GM18858 (cell line): ENCODE results near the gene VWA3B.
"Not testable (repeated sequence)": the region's sequence is repeated elsewhere in the genome, so short reads cannot be mapped to it uniquely, and the experiment has no call there.

Experiments used
- ATAC-seq: cut with Tn5 transposase; IDR thresholded peaks from one replicate; pipeline ENCODE4 v1.9.1; 2021; ENCODE audit not compliant: unreplicated experiment

The VWA3B gene

GRCh38 chr2:98317214-98317613, 230.2 kb downstream of the VWA3B start:
- ATAC-seq: no peak

DNA sequence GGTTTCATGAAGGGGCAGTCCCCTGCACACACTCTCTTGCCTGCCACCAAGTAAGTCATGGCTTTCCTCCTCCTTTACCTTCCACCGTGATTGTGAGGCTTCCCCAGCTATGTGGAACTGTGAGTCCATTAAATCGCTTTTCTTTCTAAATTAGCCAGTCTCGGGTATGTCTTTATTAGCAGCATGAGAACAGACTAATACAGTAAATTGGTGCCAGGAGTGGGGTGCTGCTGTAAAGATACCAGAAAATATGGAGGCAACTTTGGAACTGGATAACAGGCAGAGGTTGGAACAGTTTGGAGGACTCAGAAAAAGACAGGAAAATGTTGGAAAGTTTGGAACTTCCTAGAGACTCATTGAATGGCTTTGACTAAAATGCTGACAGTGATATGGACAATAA, 233.2 kb downstream of the VWA3B start:
- ATAC-seq: not testable (repeated sequence)

DNA sequence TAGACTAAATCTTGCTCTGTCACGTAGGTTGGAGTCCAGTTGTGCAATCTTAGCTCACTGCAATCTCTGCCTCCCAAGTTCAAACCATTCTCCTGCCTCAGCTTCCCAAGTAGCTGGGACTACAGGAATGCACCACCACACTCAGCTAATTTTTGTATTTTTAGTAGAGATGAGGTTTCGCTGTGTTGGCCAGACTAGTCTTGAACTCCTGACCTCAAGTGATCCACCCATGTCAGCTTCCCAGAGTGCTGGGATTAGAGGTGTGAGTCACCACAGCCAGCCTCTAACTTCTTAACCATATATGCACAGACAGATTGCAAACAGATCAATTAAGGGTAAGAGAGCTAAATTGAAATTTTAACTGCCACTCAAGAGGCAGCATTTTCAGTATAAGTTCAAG, 237.2 kb downstream of the VWA3B start:
- no peak for ATAC-seq

DNA sequence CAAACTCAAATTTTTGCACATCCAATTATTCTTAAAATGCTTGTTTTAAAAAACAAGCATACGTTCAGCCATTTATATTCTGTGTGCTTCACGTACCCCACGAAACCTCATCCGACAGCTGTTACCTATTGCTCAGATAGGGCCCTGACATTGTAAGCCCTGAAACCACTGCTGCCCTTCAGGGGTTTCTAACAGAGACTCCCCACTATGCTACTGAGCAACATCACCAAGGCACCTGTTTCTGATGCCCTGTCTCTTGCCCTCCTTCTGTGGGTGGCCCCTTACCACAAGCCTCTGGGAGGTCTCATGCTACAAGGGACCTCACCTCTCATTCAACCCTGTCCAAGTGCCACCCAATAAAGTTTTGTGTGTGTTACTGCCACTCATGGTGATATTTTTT, 240.8 kb downstream of the VWA3B start:
- ATAC-seq: no peak

GRCh38 chr2:98329549-98329948, 242.6 kb downstream of the VWA3B start:
- no peak for ATAC-seq

DNA sequence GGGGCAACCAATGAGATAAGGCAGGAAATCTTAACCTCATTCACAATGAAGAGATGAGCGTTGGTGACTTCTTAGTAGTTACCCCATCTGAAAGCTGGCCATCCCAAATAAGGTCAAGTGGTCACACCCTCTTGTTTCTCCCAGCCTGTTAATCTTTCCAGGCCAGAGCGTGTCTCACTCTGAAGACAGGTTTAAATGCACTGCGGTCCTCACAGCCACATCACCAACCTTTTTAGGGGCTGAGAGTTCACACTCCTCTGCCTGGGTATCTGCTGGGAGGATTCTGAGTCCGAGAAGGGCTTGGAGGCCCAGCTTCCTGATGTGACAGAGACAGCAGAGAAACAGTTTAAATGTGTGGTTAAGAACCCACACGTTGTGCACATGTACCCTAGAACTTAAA, 246.0 kb downstream of the VWA3B start:
- ATAC-seq: no peak

DNA sequence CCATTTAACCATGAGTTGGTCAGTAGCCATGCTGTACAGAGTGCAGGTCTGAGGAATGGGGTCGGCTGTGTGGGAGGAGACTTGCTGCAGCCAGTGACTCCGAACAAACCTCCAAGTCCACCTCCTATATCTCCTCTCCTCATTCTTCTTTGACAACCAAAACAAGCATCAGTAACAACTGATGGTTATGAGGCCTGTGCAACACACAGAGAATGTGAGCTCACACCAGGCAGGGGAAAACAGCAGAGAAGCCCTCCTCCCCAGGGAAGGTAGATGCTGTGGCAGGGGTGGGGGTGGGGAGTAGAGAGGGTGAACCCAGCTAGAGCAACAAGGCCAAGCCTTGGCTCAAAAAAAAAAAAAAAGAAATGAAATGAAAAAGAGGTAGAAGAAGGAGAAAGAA, 247.0 kb downstream of the VWA3B start:
- ATAC-seq: no peak

DNA sequence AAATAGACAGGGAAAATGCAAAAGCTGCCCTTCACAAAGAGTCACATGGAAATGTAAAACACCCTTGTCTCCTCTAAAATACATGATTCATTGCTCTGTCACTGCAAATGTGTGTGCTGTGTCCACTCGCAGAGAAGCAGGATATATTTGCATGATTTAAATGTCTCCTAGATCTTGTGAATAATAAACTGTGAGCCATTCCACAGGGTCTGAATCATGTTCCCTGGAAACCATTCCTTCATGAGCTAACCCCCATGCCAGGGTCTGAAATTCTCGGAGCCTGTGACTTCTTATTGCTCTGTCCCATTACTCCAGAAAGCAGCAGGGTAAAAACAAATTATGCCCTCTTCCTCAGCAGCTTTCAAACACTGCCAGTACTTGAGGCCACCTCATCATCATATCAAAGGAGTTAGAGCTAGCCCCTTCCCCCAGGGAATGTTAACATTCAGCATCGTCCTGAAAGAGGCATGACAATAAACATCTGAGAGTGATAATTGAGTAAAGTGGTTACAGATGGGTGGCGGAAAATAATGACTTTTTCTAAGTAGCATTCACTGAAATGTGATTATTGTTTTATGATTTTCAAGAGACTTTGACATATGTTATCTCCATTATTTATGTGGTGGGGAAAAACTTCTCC, 247.6 kb downstream of the VWA3B start:
- ATAC-seq: no peak

GRCh38 chr2:98335271-98335670, 248.3 kb downstream of the VWA3B start:
- no peak for ATAC-seq

DNA sequence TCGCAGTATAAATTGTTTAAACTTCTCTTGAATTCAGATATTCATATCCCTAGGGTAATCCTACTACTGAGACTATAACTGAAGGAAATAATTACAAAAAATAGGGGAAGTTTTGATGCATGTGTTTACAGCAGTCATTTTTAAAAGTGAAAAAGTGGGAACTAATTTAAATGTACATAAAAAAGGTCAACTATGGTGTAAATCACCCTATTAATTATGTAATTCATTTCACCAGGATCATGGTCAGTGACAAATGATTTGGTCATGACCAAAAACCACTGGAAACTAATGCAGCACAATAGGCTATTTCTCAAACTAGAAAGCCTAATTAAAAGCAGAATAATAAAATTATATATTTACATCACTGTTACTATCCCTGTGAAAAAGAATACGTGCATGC, 254.3 kb downstream of the VWA3B start:
- ATAC-seq: no peak

- ATAC-seq: no peak
These were observed 256.3 kb downstream of the VWA3B start for GRCh38 chr2:98343285-98343684.

DNA sequence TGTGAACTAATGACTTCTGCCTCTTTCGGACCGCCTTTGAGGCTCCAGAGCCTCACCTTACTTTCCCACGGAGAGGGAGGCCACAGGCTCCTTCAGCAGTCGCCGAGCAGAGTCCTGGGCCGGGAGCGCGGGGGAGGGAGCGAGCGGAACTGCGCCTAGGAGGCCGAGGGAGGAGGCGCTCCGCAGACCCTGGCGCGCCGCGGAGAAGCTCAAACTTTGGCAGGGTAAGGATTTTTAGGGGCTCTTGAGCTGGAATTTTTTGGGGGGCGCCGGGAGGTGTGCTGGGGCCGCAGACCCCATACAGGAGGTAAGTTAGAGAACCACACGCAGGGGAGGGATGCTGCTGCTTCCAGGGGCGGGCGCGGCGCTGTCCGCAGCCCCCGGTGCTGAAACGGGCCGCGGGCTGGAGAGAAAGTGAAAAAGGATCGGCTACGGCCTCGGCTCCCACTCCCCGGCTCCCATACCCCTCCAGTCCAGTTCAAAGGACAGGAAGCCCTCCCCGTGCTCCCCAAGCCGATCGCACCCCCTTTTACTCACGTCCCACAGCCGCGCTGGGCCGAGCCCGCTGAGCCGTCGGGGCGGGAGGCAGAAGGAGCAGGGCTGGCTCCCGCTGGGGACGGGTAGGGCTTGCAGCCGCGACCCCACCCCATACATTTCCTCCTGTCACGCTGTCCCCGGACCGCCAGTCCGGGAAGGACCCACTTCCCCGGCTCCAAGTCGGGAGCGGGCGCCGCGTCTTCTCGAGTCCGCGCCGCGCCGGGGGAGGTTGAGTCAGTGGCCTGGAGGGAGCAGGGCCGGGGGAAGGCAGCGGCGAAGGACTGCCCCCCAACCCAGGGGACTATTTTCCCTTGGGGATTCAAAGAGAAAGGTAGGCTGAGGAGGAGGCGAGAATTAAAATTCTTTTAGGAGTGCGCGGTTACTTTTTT, 259.6 kb downstream of the VWA3B start, which contains the start of gene CNGA3:
CNGA3 (plus strand) TSS at position 146 of the 926 bp plus-strand sequence. CDS start 23,520 bp downstream, outside the sequence.
- ATAC-seq: no peak

GRCh38 chr2:98347298-98348065, 260.5 kb downstream of the VWA3B start:
- no peak for ATAC-seq

GRCh38 chr2:98348066-98348561, 261.1 kb downstream of the VWA3B start:
- no peak for ATAC-seq

- ATAC-seq: no peak
These were observed 263.4 kb downstream of the VWA3B start for GRCh38 chr2:98350411-98350810.

DNA sequence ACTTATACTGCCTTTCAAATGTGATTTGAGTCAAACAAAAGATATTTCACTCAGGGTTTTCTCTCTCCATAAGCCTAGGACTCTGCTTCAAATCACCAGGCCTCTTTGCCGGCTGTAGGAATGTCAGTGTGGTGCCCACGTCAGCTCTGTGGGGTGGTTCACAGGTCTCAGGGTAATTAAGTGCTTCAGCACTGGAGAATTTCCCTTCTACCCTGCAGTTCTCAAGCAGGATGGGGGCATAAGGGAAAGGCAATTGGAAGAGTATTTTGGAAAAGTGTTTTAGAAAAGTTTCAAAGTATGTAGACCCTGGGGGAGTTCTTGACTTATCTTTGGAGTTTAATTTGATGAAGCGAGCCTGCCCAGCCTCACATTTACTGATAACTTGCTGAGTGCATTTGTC, 268.9 kb downstream of the VWA3B start:
- ATAC-seq: no peak

- no peak for ATAC-seq
These were observed 269.8 kb downstream of the VWA3B start for GRCh38 chr2:98356729-98357128.

- ATAC-seq: no peak
These were observed 270.9 kb downstream of the VWA3B start for GRCh38 chr2:98357849-98358248.

DNA sequence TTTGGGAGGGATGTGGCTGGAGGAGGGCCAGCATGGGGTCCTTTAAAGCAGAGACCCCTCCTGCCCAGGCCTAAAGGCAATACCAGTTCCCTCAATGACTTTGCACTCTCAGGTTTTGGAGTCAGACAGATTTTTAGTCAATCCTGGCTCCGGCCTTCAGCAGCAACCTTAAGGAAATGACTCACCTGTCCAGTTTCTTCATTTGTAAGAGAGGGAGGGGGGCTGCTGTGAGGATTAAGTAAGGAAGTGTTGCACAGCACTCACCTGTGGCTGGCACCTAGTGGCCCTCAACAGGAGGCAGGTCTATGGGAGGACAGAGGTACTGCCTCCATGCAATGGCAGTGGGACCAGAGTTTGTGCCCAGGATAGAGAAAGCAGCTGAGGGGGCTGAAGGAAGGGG, 273.0 kb downstream of the VWA3B start:
- ATAC-seq: no peak
